EL (cell line): ENCODE measurements around the gene USF2.

Source experiments
- DNase-seq: peaks from one replicate; pipeline ENCODE4 v3.0.0-alpha.2; 2016

Gene USF2

DNA sequence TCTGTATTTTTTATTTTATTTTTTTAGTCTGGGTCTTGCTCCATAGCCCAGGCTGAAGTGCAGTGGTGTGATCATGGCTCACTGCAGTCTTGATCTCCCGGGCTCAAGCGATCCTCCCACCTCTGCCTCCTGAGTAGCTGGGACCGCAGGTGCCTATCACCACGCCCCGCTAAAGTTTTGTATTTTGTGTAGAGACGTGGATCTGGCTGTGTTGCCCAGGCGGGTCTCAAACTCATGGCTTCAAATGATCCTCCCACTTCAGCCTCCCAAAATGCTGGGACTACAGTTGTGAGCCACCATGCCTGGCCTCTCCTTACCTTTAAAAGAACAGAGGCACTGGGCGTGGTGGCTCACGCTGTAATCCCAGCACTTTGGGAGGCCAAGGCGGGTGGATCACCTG, 19.0 kb downstream of the USF2 start:
- DNase-seq = no peak

GRCh38 chr19:35288331-35288730, 19.6 kb downstream of the USF2 start:
- no peak for DNase-seq

DNA sequence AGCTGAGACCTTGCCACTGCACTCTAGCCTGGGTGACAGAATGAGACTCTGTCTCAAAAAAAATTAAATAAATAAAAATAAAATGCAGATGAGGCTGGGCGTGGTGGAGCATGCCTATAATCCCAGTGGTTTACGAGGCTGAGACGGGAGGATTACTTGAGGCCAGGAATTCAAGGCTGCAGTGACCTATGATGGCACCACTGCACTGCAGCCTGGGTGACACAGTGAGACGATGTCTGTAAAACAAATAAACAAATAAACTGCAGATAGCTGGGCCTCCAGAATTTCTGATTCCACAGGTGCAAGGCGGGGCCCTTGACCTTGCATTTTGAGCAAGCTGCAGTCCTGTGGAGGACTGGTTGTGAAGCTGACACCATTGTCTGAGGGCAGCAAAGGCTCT, 20.1 kb downstream of the USF2 start:
- no peak for DNase-seq

DNA sequence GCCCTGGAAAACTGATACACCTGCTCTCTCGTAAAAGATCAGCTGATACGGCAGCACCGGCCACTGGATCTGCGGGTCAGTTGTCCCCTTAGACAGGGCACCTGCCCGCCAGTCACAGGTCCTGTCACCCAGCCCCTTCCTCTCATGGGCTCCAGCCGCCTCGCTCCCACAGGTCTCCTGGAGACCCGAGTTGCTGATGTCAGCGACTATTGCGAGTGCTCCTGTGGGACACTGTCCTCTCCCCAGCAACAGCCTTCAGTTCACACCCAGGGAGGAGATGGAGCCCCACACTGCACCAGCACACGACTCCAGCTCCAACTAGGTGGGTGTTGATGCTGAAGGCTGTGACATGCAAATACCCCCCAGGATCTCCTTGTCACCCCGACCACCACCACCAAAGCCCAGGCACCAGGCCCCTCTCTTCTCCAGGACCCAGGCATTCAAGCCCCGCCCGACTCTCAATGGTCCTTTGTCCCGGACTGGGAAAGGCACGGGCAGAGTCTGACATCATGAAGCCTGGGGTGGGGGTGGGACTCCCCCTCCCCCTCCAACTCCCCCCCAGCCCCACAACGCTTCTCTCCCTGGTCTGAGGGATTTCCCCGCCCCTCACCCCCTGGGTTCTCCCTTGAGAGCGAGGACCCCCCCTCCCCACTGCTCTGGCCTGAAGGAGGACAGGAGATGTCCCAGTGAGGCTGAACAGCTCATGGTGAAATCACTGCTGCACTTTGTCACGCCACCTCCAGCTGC, 21.8 kb downstream of the USF2 start:
- no peak for DNase-seq

DNA sequence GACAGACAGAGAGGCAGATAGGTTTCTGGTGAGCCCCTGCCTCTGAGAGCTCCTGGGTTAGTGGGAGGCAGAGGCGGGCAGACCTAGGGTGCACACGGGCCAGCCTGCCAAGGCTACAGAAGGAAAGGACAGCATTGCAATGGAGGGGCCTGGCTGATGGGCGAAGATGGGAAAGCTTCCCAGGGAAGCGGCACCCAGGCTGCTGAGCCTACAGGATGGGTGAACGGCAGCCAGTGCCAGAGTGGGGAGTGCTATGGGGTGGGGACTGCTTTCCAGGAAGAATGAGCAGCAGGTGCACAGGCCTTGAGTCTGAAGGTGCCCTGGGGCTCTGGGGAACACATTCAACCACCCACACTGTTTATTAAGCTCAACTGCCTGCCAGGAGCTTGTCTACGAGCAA, 22.5 kb downstream of the USF2 start:
- DNase-seq = no peak

DNA sequence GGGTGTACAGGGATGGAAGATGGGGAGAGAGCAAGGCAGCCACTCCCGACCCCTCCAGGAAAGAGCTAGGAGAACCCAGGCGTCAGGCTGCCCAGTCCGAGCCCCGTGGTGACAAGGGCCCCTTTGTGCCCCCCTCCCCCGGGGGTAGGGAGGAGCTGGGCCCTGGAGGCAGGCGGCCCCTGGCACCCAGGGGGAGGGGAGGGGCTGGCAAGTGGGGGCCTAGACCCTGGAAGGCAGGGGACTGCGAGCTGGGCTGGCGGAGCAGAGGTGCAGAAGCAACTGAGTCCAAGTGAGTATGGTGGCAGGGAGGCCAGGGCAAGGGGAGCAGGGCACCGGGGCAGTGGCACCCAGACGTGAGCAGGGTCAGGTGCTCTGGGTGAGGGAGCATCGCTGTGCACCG, 23.2 kb downstream of the USF2 start, which contains the start of gene MAG:
Gene MAG, plus strand, starts transcription at position 246 of the 400 bp plus-strand sequence. CDS start 3,248 bp downstream, outside the sequence.
- no peak for DNase-seq

DNA sequence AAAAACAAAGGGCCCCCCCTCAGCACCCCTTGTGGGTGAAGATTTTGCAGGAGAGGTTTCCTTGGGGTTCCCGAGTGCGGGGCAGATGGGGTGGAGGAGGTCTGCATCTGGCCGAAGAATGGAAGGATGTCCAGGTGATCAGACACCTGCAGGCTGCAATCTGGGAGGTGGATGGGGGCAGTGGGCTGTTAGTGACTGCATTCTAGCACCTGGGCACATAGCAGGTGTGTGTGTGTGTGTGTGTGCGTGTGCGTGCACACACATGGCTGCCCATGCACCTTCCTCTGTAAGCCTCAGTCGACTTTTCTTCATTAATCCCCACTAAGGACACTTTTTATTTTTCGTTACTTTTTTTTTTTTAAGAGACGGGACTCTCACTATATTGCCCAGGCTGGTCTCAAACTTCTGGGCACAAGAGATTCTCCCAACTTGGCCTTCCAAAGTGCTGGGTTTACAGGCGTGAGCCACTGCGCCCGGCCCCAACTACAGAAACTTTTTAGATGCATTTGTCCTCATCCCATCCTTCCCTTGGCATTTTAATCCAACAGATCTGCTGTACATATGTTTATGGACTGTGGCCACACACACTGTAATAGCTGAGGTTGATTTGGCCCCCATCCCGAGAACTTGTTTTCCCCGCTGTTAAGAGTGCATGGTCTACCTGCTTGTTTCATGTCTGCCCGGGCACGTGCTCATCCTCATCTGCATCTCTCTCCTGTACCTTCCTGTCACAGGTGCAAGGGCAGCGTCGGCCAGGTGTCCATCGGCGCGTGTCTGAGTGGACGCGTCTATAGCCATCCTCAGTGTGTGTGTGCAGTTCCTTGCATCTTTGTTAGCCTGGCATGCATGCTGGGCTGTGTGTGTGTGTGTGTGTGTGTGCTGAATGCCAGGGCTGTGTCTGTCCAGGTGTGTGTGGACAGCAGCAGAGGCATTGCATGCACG, 23.9 kb downstream of the USF2 start:
- no peak for DNase-seq

GRCh38 chr19:35293363-35293739, 24.6 kb downstream of the USF2 start:
- DNase-seq = no peak

GRCh38 chr19:35293808-35294207, 25.0 kb downstream of the USF2 start:
- no peak for DNase-seq

GRCh38 chr19:35294328-35294727, 25.6 kb downstream of the USF2 start:
- DNase-seq = no peak

GRCh38 chr19:35294859-35295791, 26.4 kb downstream of the USF2 start:
- no peak for DNase-seq

DNA sequence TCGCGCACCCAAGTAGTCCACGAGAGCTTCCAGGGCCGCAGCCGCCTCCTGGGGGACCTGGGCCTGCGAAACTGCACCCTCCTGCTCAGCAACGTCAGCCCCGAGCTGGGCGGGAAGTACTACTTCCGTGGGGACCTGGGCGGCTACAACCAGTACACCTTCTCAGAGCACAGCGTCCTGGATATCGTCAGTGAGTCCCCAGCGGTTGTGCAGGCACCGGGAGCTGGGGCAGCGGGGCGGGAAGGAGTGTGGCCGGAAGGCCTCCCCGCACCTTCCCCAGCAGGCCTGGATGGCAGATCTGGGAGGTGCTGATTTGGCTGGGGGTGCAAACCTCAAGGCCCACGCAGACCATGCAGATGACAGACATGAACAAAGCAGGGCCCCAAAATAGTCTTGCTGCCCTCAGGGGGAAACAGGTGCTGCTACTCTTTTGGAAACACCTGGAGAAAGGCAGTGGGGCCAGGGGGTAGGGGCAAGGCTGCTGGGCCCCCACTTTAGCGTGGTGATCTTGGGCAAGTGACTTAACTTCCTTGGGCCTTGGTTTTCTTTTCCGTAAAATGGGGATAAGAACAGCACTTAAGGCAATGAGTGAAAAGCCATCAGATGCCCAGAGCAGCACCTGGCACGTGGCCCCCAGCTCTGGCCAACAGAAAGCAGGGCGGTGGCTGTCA, 27.2 kb downstream of the USF2 start:
- no peak for DNase-seq

DNA sequence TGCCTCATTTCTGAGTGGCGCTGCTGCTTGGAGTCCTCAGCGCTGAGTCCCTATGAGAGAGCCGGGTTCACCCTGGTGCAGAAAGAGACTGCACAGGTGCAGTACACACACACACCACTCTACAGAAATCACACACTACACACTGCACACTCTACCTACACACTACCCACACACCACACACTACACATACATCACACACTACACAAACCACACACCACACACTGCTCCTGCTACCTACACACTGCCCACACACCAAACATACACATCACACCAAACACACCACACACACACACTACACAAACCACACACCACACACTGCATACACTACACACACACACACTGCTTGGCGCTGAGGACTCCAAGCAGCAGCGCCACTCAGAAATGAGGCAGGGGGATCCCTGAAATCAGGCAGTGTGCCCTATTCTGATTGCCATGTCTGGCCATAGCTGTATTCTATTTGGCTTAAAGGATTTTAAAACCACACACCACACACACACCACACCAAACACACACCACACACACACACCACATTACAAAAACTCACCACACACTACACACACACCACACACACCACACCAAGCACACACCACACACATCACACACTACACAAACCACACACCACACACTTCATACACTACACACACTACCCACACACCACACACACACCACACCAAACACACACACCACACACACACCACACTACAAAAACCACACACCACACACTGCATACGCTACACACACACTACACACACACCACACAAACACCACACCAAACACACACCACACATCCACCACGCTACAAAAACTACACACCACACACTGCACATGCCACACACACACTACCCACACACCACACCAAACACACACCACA, 28.1 kb downstream of the USF2 start:
- no peak for DNase-seq

DNA sequence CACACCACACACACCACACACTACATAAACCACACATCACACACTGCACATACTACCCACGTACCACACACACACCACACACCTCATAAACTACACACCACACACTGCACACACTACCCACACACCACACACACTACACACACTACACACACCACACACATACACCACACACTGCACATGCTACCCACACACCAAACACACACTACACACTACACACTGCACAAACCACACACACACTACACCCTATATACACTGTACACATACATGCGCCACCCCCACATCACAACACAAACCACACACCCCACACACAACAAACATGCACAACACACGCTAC, 28.7 kb downstream of the USF2 start:
- DNase-seq = no peak

DNA sequence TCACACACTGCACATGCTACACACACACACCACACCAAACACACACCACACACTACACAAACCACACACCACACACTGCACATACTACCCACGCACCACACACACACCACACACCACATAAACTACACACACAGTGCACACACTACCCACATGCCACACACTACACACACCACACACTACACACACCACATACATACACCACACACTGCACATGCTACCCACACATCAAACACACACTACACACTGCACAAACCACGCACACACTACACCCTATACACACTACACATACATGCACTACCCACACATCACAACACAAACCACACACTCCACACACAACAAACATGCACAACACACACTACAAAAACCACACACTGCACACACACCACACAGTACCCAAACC, 29.2 kb downstream of the USF2 start:
- DNase-seq = no peak

DNA sequence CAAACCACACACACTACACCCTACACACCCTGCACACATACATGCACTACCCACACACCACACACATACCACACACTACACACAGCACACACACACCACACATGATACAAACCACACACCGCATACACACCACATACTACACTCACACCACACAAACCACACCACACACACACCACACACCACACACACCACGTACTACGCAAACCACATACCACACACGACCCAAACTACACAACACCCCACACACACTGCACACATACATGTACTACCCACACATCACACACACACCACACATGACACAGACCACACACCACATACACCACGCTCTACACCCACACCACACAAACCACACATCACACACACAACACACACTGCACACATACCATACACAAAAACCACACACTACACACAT, 29.8 kb downstream of the USF2 start:
- DNase-seq = no peak

DNA sequence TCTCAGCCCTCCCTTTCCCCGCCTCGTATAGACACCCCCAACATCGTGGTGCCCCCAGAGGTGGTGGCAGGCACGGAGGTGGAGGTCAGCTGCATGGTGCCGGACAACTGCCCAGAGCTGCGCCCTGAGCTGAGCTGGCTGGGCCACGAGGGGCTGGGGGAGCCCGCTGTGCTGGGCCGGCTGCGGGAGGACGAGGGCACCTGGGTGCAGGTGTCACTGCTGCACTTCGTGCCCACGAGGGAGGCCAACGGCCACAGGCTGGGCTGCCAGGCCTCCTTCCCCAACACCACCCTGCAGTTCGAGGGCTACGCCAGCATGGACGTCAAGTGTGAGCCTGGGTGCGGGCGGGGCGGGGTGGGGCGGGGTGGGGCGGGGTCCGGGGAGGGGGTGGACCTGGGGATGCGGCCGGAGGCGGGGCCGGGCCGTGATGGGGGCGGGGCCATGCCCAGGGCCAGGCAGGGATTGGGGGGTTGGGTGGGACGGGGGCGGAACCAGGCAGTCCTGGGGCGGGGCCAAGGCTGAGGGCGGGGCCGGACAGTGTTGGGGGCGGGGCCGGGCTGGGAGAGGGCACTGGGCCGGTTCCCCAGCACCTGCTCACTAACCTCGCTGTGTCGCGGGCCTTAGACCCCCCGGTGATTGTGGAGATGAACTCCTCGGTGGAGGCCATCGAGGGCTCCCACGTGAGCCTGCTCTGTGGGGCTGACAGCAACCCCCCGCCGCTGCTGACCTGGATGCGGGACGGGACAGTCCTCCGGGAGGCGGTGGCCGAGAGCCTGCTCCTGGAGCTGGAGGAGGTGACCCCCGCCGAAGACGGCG, 31.0 kb downstream of the USF2 start:
- no peak for DNase-seq

- DNase-seq = no peak
These were observed 31.5 kb downstream of the USF2 start for GRCh38 chr19:35300339-35300649.

DNA sequence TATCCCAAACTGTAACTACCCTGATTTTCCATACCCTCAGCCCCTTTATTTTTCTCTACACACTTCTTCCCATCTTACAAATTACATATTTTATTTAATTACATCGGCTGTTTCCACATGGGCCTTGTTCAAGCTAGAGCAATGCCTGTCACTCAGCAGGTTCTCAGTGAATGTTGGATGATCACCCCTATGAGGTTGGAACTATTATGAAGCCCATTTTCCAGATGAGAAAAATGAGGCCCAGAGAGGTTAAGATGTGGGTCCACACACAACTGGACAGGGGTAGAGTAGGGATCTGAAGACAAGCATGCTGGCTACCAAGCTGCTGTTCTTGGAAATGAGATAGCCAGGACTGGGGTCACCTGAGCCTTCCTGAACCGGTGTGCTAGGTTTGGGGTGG, 33.2 kb downstream of the USF2 start:
- DNase-seq = no peak

GRCh38 chr19:35302446-35302845, 33.7 kb downstream of the USF2 start:
- DNase-seq = no peak
